NCI-H2227 treated with DMSO at 0.1 percent for 48 hours (cell line): Measurements from ENCODE around the gene CALHM3.

Experiments used
- DNase-seq: peaks from one replicate; lab custom pipeline; 2025; lab: John Stamatoyannopoulos, UW

Gene CALHM3

DNA sequence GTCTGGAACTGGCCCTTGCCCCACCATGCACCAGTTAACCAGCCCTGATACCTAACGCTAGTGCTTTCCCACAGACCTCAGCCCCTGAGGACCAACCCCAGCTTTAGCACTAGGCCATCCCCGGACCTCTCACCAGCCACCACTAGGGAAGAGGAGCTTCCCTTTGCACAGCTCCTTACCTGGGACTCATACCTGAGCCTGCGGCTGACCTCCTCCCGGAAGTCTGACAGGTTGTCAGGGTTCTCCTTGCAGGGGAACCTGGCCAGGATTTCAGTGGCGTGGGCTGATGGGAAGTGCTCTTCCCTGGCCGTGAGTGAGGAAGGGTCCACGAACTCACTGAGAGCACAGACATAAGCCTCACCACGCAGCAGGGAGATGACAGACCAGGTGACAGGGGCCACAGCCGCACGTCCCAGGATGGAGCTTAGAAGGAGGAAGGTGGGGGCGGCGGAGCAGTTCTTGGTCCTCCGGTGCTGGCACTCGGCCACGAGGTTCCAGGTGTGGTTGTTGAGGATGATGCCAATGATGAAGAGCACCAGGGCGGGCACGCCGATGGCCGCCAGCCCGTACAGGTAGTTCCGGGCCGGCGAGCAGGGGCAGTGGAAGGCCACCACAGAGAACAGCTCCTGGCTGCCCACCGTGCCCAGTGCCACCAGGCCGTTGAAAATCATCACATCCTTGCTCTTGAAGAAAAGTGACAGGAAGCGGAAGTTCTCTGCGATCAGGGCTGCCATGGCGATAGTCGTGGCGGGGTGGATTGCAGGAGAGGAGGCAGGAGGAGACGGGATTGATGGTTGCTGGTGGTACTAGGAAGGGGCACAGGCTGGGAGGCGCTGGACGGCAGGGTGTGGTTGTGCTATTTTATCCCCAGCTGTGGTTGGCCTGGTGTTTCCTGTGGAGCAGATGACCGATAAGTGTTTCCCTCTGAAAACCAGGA lies 29.6 kb downstream of the CALHM3 start:
- no peak for DNase-seq

DNA sequence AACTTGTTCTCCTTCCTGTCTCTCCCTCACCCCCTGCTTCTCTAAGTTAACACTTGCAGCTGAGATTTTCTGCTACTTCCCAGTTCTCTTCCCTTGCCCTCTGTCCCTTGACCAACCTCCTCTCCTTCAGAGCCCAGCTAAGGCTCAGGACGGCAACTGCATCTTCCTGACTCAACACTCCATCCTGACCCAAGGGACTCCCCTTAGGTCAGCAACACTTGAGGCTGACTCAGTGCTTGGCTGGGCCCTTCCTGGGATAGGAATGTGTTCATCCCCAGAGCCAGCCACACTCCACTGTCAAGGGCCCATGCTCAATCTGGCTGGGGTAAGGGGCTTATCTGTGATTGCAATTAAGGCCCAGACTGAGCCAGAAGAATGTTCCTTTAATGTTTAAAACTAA lies 30.3 kb downstream of the CALHM3 start:
- DNase-seq, result no peak

DNA sequence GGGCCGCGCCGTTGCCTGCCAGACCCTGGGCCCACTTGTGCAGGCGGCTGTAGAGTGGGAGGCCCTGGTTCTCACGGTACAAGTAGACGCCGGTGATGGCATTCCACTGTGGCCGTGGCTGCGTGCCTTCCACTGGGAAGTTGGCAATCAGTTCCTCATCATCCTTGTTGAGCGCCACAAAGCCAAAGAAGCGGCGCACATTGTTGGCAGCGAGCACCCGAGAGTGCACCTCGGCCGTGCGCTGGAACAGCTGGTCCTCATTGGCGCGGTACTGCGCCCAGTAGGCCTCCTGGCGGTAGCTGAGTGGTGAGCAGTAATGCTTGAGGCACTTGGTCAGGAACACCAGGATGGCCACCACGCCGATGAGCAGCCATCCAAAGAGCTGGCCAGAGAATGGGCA lies 31.9 kb downstream of the CALHM3 start:
- DNase-seq, result no peak

DNA sequence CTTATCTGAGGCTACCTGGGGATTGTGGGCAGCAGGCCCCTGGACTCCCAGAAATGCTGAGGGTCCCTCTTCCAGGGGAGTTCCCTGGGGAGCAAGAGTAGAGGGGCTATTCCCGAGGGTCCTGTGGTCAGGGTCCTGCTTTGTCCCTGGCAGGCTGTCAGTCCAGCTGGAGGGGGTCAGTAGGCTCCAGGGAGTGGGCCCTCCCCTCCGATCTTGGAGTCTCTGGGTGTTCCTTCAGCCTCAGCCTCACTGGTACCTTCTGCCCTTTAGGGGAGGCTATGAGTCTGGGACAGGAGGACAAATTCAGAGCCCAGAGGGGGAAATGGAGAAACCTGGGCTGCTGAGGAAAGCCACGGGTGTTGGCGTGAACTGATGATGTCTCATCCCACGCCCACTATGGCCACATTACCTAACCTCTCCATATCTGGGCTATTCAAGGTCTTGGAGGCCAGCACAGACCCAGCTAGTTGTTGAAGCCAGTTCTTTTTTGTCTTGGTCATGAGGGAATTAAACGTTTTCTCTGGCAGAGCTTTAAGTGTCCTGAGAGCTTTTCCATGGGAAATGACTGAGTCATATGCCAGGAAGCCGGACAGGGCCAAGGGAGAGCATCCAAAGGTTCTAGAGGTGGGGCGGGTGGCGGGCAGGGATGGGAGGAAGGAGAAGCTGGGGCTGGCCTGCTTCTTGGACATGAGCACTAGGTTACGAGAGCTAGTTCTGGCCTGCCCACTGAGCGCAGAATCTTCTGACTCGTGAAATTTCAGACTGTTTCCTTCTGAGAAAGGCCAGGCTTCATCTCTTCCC lies 33.1 kb downstream of the CALHM3 start:
- DNase-seq, result no peak

DNA sequence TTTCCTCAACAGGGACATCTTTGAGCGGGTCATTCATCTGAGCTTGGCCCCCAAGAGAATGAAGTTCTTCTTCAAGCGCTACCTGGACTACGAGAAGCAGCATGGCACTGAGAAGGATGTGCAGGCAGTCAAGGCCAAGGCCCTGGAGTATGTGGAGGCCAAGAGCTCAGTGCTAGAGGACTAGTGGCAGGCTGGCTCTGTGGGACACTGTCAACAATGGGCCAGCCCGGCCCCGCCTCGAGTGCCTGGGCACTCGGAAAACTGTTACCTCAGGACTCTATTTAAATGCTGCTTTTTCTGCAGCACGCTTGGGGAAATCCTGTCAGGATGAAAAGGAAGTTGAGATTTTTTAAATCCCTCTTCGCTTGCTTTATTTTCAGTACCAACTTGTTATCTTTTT lies 33.7 kb downstream of the CALHM3 start:
- no peak for DNase-seq

DNA sequence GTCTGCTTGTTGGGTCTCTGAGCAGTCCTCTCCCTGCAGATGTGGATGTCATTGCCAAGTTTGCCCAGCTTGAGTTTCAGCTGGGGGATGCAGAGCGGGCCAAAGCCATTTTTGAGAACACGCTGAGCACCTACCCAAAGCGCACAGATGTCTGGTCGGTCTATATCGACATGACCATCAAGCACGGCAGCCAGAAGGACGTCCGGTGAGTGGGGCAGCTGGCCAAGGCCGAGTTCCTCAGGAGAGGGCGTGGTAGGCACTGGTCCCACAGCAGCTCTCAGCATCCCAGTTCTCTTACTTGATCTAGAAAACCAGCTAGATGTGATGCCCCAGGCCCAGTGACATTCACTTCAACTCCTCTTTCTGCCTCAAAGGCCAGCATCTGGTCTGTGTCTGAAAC lies 34.6 kb downstream of the CALHM3 start:
- no peak for DNase-seq

DNA sequence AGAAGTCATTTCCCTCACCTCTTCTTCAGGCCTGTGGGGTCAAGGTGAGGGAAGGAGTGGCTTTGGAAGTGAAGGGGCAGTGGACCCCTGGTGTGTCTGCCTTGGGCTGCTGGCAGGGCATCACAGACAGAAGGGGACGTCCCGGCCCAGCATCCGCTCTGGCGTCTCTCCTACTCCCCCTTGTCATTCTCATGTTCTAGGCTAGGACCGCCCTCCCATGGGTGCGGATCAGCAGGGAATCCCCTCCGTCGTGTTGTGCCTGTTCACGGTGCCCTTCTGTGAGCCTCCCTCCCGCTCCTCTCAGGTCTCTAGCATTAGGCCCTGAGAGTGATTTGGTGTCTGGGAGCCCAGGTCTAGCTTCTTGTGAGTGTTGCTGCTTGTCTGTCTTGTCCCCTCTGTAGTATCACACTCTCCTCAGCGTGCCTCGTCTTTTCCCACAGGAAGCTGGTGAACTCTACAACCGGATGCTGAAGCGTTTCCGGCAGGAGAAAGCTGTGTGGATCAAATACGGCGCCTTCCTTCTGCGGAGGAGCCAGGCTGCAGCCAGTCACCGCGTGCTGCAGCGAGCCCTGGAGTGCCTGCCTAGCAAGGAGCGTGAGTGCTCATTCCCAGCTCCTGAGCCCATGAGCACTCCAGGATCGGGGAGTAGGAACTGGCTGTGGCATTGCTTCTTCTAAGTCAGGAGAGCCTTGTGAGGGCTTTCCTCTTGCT lies 35.4 kb downstream of the CALHM3 start:
- DNase-seq, result no peak

DNA sequence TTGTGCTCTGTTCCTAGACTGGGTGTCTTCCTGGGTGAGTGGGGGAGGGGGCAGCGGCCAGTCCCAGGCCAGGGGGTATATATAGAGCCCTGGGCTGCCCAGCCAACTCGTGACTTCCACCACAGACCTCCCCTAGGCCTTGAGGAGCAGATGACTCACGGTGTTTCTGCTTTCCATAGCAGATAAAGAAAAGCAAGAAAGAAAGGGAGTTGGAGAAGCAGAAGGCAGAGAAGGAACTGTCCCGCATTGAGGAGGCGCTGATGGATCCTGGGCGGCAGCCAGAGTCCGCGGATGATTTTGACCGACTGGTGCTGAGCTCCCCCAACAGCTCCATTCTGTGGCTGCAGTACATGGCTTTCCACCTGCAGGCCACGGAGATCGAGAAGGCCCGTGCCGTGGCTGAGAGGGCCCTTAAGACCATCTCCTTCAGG lies 37.0 kb downstream of the CALHM3 start:
- no peak for DNase-seq

DNA sequence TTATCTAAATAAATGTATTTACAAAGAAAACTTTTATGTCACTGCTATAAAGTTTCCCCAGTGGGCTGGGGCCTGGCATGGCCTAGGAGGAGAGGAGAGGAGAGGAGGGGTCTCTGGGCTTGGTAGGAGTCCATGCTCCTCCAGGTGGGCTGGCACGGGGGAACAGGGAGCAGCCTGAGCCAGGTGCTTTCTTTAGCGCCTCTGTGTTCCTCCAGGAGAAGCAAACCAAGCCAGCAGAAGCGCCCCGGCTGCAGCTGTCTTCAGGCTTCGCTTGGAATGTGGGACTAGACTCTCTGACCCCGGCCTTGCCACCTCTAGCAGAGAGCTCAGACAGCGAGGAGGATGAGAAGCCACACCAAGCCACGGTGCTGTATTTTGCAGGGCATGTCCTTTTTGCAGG lies 37.4 kb downstream of the CALHM3 start:
- no peak for DNase-seq

DNA sequence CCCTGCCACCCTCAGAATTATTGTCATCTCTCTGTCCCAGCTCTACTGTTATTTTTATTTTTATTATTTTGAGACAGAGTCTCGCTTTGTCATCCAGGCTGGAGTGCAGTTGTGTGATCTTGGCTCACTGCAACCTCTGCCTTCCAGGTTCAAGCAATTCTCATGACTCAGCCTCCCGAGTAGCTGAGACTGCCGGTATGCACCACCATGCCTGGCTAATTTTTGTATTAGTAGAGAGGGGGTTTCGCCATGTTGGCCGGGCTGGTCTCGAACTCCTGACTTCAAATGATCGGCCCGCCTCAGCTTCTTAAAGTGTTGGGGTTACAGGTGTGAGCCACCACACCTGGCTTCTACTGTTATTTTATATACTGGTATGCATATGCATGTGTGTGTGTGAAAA lies 37.8 kb downstream of the CALHM3 start:
- no peak for DNase-seq

DNA sequence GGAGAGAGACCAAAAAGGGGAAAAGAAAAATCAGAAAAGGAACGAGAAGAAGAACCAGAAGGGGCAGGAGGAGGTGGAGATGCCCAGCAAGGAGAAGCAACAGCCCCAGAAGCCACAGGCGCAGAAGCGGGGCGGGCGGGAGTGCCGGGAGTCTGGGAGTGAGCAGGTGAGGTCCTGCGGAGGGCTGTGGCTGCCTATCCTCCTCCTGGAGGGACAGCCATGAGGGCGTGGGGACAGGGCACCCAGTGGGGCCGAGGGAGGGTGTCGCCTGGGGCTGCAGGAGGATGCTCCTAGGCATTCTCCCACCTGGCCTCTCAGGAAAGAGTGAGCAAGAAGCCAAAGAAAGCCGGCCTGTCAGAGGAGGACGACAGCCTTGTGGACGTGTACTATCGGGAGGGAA lies 38.6 kb downstream of the CALHM3 start:
- no peak for DNase-seq

DNA sequence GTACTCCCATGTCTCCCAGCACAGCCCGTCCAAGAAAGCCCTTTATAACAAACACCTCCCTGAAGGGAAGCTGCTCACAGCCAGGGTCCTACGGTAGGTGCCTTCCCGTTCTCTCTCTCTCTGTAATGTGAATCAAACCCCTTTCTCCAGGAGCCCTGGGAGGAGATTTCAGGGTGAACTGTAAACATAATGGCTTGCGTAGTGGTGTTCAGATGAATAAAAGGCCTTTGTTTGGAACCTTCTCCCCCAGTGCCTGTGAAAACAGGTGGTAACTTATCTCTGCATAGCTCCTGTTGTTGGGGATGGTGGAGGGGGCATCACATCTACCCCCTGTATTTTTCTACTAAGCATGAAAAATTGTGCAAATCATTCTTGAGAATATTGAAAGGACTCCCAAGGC lies 39.3 kb downstream of the CALHM3 start:
- no peak for DNase-seq

DNA sequence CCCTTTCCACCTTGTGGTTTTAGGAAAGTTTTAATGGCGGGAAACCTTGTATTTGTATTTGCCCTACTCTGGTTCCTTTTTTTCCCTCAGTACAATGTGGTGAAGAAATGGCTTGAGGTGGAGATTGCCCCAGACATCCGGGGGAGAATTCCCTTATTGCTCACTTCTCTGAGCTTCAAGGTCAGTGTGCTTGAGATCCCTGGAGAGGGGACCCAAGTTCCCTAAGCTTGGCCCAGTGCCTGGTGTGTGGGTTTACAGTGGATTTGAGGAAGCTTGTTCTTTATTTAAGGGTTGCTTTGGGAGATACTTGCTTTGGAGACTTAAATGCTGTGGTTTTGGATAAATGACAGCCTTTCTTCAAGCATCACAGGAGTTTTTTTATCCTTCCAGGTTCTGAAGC lies 45.2 kb downstream of the CALHM3 start:
- no peak for DNase-seq

DNA sequence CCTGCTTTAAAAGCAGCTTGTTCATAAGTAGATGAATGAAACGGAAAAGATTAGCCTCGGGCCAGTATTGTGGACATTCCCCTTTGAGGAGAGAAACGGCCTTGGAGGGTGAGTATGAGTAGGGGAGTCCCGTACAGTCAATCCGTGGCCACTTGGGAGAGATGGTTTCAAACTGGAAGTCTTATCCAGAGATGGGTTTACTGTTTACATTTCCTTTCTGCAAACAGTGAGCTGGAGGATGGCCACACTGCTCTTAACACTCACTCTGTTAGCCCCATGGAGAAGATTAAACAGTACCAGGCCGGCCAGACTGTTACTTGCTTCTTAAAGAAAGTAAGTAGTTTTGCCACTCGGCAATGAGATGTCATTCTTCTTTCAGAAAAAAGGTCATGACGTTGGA lies 47.1 kb downstream of the CALHM3 start:
- DNase-seq, result no peak

DNA sequence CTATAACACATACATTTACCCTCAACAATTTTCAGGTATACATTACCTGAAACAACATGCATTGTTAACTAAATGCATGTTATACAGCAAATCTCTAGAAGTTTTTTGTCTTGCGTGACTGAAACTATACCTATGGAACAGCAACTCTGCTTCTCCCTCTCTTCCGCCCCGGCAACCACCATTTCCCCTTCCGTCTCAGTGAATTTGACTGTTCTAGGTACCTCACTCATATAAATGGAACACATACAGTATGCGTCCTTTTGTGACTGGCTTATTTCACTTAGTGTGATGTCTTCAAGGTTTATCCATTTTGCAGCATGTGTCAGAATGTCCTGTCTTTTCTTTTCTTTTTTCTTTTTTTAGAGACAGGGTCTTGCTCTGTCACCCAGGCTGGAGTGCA lies 49.4 kb downstream of the CALHM3 start:
- DNase-seq, result no peak

DNA sequence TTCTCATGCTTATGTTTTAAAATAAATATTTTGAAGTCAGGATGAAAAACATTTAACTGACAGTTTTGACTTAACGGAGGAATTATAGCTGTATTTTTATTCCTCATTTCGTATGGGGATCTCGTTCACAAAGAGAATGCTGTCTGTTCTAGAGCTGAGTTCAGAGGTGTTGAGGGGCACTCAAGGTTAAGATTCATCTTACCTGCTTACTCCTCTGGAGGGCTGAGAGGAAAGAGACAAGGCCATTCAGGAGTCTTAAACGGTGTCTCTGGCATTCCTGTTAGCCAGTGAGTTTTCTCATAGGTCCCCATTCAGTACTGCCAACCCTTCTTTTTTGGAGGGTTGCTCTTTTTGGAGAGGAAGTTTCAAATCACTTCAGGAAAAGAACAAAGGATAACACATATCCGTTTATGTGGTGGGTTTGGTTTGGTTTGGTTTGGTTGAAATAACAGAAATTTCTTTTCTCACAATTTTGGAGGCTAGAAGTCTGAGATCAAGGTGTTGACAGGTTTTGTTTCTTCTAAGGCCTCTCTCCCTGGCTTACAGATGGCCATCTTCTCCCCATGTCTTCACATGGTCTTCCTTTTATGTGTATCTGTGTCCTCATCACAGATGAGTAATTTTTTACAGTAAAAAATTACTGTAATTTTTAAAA lies 49.9 kb downstream of the CALHM3 start:
- DNase-seq, result no peak

DNA sequence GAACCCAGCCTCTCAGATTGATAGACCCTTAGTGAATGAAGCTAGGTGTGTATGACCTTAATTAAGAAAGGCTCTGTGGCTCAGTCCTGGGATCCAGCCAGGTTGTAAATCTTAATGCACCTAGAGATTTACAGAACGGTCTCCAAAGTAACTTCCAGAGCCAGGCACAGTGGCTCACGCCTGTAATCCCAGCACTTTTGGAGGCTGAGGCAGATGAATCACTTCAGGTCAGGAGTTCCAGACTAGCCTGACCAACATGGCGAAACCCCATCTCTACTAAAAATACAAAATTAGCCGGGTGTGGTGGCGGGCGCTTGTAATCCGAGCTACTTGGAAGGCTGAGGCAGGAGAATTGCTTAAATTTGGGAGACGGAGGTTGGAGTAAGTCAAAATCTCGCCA lies 51.2 kb downstream of the CALHM3 start:
- DNase-seq, result no peak

DNA sequence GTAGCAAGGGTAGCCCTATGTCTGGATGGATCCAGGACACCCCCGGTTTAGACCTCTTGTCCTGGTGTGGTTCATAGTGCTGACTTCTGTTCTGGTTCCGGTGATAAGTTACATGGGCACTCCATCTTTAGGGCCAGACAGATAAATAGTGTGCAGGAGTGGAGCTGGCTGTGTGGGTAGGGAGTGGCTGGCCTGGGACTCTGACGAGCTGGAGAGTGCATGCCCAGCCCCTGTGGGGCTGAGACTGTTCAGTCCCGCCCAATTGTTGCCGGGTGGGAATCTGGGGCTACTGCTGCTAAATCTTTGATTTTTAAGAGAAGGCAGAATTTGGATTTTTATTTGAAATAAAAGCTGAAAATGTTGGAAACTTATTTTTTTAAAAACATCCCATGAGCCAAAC lies 55.3 kb downstream of the CALHM3 start:
- no peak for DNase-seq
